HG03460 (cell line): ENCODE data around the gene CEP250.

Source experiments
- ATAC-seq: cut with Tn5 transposase; IDR thresholded peaks from one replicate; pipeline ENCODE4 v1.9.1; 2021; ENCODE audit not compliant: unreplicated experiment

CEP250 gene

GRCh38 chr20:35560105-35560511 lies 104.7 kb downstream of the CEP250 start:
- no peak for ATAC-seq

DNA sequence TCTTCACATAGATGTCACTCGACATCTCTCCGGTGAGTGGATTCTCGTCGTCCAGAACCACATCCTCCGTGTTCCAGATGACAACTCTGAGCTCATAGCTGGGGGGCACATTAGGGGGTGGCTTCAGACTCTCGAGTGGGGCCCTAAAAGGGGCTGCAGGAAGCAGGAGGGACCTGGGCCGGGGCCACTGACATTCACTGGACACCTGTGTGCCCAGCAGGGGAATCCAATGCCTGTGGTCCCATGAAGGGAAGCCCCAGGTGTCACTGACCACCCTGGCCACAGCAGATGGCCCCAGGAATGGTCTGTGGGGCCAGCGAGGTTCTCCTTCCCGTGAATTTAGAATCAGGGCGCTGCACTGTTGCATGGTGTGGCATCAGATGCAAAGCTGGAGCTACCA lies 105.1 kb downstream of the CEP250 start:
- no peak for ATAC-seq

DNA sequence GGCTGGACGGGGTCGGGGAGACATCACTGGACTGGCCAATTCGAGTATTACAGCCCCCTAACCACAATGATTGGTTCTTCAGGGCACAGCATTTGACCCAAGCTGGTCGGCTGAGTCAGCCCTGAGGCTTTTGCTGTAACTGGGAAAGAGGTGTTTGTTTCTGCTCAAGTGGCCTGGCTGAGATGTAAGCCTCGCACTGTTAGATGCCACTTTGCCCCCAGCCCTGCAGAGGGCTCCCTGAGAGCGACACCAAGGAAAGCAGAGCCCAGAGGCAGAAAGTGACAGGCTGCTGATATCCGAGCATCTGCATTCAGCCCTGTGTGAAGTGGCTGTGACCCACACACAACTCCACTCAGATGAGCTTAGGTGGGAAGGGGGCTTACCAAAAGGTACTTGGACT lies 105.9 kb downstream of the CEP250 start:
- no peak for ATAC-seq

DNA sequence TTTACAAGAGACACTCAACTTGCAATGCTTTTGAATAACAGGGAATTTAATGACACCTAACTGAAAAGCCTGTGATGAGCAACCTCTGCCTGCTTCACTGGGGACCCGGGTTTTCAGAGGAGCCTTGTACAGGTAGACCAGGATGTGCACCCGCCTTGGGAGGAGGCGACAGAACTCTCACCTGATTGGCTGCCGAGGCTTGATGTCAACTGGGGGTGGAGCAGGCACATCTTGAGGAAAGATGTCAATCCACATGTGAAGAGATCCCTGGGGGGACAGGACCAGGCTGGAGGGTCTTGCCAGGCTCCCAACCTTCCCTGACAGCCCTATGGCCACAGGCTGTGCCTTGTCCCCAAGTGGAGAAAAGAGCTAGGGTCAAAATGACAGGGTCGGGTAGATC lies 106.3 kb downstream of the CEP250 start:
- ATAC-seq: no peak

- ATAC-seq: no peak
These were observed 107.2 kb downstream of the CEP250 start for GRCh38 chr20:35562541-35563110.

- ATAC-seq: no peak
These were observed 108.4 kb downstream of the CEP250 start for GRCh38 chr20:35563834-35564233.

GRCh38 chr20:35564905-35565304 lies 109.5 kb downstream of the CEP250 start:
- no peak for ATAC-seq

GRCh38 chr20:35568645-35569044 lies 113.2 kb downstream of the CEP250 start:
- no peak for ATAC-seq
